WTC11 (cell line): ENCODE data around the gene SNX24. TPM values are rescaled to one million over a fixed set of nuclear protein-coding genes. Genes with fewer than 3 reads are reported as not detected.

Experiments used
- ATAC-seq: fragments of 200-7000 bp; cut with Tn5 transposase; 2 replicates; pipeline ENCODE4 v1.10.0; 2021; ENCODE audit warnings: mild to moderate bottlenecking, moderate library complexity
- CTCF ChIA-PET: fragments of 300-600 bp; sonication (Branson Sonifier 250); formaldehyde crosslinking; loops from one replicate; lab custom pipeline; 2021; ENCODE audit warnings: antibody characterized with exemption; lab: Charles Lee
- POLR2A ChIA-PET: fragments of 350-600 bp; sonication (Branson Sonifier 250); formaldehyde crosslinking; loops from one replicate; lab custom pipeline; 2021; ENCODE audit warnings: antibody characterized with exemption; lab: Charles Lee
- DNase-seq: peaks from one replicate; pipeline ENCODE4 v3.0.0; 2021; ENCODE audit warnings: low spot score
- H3K27ac Mint-ChIP-seq: 2 replicates; pipeline ENCODE4 v1.8.0; 2021; ENCODE audit warnings: mixed read lengths
- H3K27me3 Mint-ChIP-seq: 2 replicates; pipeline ENCODE4 v1.8.0; 2021; ENCODE audit warnings: low read depth, mild to moderate bottlenecking, moderate library complexity, mixed read lengths
- H3K36me3 Mint-ChIP-seq: 2 replicates; pipeline ENCODE4 v1.8.0; 2021; ENCODE audit warnings: mixed read lengths
- H3K4me1 Mint-ChIP-seq: 2 replicates; pipeline ENCODE4 v1.8.0; 2022; ENCODE audit warnings: mixed read lengths
- H3K4me3 Mint-ChIP-seq: 2 replicates; pipeline ENCODE4 v1.8.0; 2021; ENCODE audit warnings: mild to moderate bottlenecking, moderate library complexity, mixed read lengths
- H3K9me3 Mint-ChIP-seq: 2 replicates; pipeline ENCODE4 v1.8.0; 2021; ENCODE audit warnings: mixed read lengths
- E2F1 ChIP-seq: sonication (generic); formaldehyde crosslinking; IDR thresholded peaks from 2 replicates; pipeline ENCODE4 v1.8.0; 2022; ENCODE audit warnings: mild to moderate bottlenecking, missing genetic modification reagents
- E2F4 ChIP-seq: sonication (generic); formaldehyde crosslinking; IDR thresholded peaks from 2 replicates; pipeline ENCODE4 v1.8.1; 2022; ENCODE audit warnings: low read depth, mild to moderate bottlenecking, moderate library complexity, missing genetic modification reagents, borderline replicate concordance
- ESRRA ChIP-seq: sonication (generic); formaldehyde crosslinking; IDR thresholded peaks from 2 replicates; pipeline ENCODE4 v1.8.1; 2022; ENCODE audit warnings: mild to moderate bottlenecking, missing genetic modification reagents, borderline replicate concordance
- ETV6 ChIP-seq: sonication (generic); formaldehyde crosslinking; IDR thresholded peaks from 2 replicates; pipeline ENCODE4 v1.8.1; 2022; ENCODE audit warnings: mild to moderate bottlenecking, missing genetic modification reagents
- FOXP1 ChIP-seq: sonication (generic); formaldehyde crosslinking; IDR thresholded peaks from 2 replicates; pipeline ENCODE4 v1.8.0; 2022; ENCODE audit warnings: missing genetic modification reagents, mild to moderate bottlenecking, moderate library complexity, borderline replicate concordance
- GABPB1 ChIP-seq: sonication (generic); formaldehyde crosslinking; IDR thresholded peaks from 2 replicates; pipeline ENCODE4 v1.8.1; 2023; ENCODE audit warnings: mild to moderate bottlenecking, missing genetic modification reagents
- MXD4 ChIP-seq: fragments of 250-450 bp; sonication (Bioruptor Pico); IDR thresholded peaks from 2 replicates; pipeline ENCODE4 v1.8.0; 2021; ENCODE audit warnings: mild to moderate bottlenecking, moderate library complexity, borderline replicate concordance
- NR2C2 ChIP-seq: sonication (generic); formaldehyde crosslinking; IDR thresholded peaks from 2 replicates; pipeline ENCODE4 v1.8.0; 2022; ENCODE audit warnings: mild to moderate bottlenecking, missing genetic modification reagents
- TEAD1 ChIP-seq: sonication (generic); formaldehyde crosslinking; IDR thresholded peaks from 2 replicates; pipeline ENCODE4 v1.8.0; 2022; ENCODE audit warnings: mild to moderate bottlenecking, missing genetic modification reagents
- TP53 ChIP-seq: sonication (generic); formaldehyde crosslinking; IDR thresholded peaks from 2 replicates; pipeline ENCODE4 v1.8.1; 2023; ENCODE audit warnings: mild to moderate bottlenecking, missing genetic modification reagents
- USF2 ChIP-seq: sonication (generic); formaldehyde crosslinking; IDR thresholded peaks from 2 replicates; pipeline ENCODE4 v1.8.1; 2023; ENCODE audit warnings: mild to moderate bottlenecking, missing genetic modification reagents, moderate library complexity
- ZNF232 ChIP-seq: sonication (generic); formaldehyde crosslinking; IDR thresholded peaks from 2 replicates; pipeline ENCODE4 v1.8.0; 2022; ENCODE audit warnings: mild to moderate bottlenecking, missing genetic modification reagents
- ZNF423 ChIP-seq: fragments of 250-450 bp; sonication (Bioruptor Pico); IDR thresholded peaks from 2 replicates; pipeline ENCODE4 v2.1.2; 2022; ENCODE audit warnings: mild to moderate bottlenecking, moderate library complexity
- ZNF425 ChIP-seq: fragments of 250-450 bp; sonication (Bioruptor Pico); conservative IDR thresholded peaks from 2 replicates; pipeline ENCODE4 v1.9.0; 2021; ENCODE audit warnings: mild to moderate bottlenecking
- total RNA-seq: library from RNA; stranded (reverse); gene quantifications from 3 replicates; pipeline ENCODE4 v1.2.3, GENCODE V29; 2021
- TF ChIP-seq, protein P1 (sequence below): sonication (generic); formaldehyde crosslinking; IDR thresholded peaks from 2 replicates; pipeline ENCODE4 v1.8.1; 2023; ENCODE audit warnings: mild to moderate bottlenecking, moderate library complexity, missing genetic modification reagents
- TF ChIP-seq, protein P2 (sequence below): sonication (generic); formaldehyde crosslinking; IDR thresholded peaks from 2 replicates; pipeline ENCODE4 v1.8.0; 2022; ENCODE audit warnings: mild to moderate bottlenecking, missing genetic modification reagents
- TF ChIP-seq, protein P3 (sequence below): sonication (generic); formaldehyde crosslinking; IDR thresholded peaks from 2 replicates; pipeline ENCODE4 v1.8.1; 2022; ENCODE audit warnings: mild to moderate bottlenecking, missing genetic modification reagents, moderate library complexity, borderline replicate concordance
- TF ChIP-seq, protein P4 (sequence below): fragments of 250-450 bp; sonication (Bioruptor Pico); IDR thresholded peaks from 2 replicates; pipeline ENCODE4 v1.8.0; 2021; ENCODE audit warnings: mild to moderate bottlenecking

SNX24 gene
- total RNA-seq, 1 experiment from 2014 or later = 15.5 TPM

DNA sequence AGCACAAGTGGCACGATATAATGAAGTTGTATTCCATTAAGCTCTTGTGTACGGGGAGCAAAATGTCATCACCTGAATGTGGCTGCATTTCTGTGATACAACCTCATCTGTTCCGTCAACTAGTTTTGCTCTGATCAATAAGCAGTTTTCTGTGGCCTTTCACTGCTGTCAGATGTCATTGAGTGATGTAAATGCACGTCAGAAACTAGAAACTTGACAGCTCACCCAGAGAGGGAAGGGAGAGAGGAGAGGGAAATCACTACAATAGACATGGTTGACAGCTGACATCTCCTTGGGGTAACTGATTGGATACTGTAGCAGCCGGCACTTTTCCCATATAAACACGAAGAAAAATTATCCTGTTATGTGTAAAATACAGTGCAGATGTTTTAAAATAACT, 62.7 kb downstream of the SNX24 start (continued):
- TF ChIP-seq USF2 = no peak

DNA sequence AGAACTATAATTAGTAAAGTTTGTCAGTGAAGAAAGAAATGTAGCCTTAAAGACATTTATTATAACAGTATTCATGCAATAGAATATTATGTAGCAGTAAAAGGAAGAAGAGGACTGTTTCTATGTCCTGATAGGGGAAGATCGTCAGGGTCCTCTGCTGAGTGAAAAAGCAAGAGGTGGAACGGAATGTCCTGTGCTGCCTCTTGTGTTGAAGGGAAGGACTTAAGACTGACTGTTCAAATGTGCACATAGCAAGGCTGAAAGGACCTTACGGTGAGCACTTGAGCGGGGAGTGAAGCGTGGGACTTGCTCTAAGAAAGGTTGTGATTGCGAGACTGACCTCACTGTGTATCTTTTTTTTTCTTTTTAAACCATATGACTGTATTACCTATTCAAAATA, 63.2 kb downstream of the SNX24 start:
- ATAC-seq = peak; percentile 46; the same call in 1 of the 2 replicates
- no peak overlapping the region for H3K27ac Mint-ChIP-seq
- CTCF ChIA-PET = no interaction called here
- no peak overlapping the region for H3K4me3 Mint-ChIP-seq
- peaks cover 10% of the 10 kb centered on the region for H3K4me1 Mint-ChIP-seq
- H3K27me3 Mint-ChIP-seq = no peaks in the 10 kb centered on the region
- POLR2A ChIA-PET = no interaction called here
- no peak for DNase-seq
- H3K36me3 Mint-ChIP-seq = peaks cover 9% of the 10 kb centered on the region
- H3K9me3 Mint-ChIP-seq = peaks cover 7% of the 10 kb centered on the region
- TF ChIP-seq NR2C2 (CRISPR knock-in tag) (no peak), E2F4 (CRISPR knock-in tag) (no peak), E2F1 (CRISPR knock-in tag) (no peak), MXD4 (no peak), ZNF425 (CRISPR knock-in tag) (no peak)
- TF ChIP-seq, protein P1, sequence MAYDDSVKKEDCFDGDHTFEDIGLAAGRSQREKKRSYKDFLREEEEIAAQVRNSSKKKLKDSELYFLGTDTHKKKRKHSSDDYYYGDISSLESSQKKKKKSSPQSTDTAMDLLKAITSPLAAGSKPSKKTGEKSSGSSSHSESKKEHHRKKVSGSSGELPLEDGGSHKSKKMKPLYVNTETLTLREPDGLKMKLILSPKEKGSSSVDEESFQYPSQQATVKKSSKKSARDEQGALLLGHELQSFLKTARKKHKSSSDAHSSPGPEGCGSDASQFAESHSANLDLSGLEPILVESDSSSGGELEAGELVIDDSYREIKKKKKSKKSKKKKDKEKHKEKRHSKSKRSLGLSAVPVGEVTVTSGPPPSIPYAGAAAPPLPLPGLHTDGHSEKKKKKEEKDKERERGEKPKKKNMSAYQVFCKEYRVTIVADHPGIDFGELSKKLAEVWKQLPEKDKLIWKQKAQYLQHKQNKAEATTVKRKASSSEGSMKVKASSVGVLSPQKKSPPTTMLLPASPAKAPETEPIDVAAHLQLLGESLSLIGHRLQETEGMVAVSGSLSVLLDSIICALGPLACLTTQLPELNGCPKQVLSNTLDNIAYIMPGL (CRISPR knock-in tag) = no peak
- TF ChIP-seq, protein P2, sequence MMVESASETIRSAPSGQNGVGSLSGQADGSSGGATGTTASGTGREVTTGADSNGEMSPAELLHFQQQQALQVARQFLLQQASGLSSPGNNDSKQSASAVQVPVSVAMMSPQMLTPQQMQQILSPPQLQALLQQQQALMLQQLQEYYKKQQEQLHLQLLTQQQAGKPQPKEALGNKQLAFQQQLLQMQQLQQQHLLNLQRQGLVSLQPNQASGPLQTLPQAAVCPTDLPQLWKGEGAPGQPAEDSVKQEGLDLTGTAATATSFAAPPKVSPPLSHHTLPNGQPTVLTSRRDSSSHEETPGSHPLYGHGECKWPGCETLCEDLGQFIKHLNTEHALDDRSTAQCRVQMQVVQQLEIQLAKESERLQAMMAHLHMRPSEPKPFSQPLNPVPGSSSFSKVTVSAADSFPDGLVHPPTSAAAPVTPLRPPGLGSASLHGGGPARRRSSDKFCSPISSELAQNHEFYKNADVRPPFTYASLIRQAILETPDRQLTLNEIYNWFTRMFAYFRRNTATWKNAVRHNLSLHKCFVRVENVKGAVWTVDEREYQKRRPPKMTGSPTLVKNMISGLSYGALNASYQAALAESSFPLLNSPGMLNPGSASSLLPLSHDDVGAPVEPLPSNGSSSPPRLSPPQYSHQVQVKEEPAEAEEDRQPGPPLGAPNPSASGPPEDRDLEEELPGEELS (CRISPR knock-in tag) = no peak
- TF ChIP-seq, protein P3, sequence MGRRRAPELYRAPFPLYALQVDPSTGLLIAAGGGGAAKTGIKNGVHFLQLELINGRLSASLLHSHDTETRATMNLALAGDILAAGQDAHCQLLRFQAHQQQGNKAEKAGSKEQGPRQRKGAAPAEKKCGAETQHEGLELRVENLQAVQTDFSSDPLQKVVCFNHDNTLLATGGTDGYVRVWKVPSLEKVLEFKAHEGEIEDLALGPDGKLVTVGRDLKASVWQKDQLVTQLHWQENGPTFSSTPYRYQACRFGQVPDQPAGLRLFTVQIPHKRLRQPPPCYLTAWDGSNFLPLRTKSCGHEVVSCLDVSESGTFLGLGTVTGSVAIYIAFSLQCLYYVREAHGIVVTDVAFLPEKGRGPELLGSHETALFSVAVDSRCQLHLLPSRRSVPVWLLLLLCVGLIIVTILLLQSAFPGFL (CRISPR knock-in tag) = no peak

DNA sequence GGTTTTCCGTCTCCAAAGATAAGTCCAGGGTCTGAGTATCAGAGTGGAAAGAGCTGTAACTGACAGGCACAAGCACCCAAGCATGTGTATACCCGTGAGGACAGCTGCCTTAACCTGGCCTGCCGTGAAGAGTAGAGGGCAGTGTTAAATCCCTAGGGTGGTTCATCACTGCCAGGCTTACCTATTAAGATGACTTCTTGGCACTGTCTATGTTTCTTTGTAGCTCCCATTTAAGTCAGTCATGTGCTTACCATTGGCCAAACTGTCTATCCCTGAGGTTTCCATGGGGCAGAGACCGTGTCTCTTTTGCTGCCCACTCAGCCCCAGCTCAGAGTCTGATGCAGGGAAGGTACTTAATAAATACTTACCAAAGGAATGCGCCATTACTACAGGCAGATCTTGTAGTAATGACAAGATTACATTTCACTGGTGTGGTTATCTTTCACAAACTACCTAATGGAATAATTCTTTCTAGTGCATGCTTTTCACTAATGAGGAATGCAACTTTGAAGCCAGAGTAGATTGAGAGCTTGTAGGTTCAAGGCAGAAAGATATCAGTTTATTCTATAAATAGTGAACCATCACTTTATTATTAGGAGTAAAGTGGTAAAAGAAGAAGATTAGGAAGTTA, 64.2 kb downstream of the SNX24 start:
- no peak for DNase-seq
- no peak overlapping the region for H3K4me3 Mint-ChIP-seq
- no peak overlapping the region for H3K27ac Mint-ChIP-seq
- peaks cover 10% of the 10 kb centered on the region for H3K4me1 Mint-ChIP-seq
- TF ChIP-seq E2F4 (CRISPR knock-in tag) (no peak), TP53 (no peak), GABPB1 (CRISPR knock-in tag) (no peak), ESRRA (no peak), FOXP1 (no peak), ZNF423 (CRISPR knock-in tag) (no peak), TEAD1 (CRISPR knock-in tag) (no peak), ZNF232 (CRISPR knock-in tag) (no peak), ETV6 (no peak)
- TF ChIP-seq, protein P4, sequence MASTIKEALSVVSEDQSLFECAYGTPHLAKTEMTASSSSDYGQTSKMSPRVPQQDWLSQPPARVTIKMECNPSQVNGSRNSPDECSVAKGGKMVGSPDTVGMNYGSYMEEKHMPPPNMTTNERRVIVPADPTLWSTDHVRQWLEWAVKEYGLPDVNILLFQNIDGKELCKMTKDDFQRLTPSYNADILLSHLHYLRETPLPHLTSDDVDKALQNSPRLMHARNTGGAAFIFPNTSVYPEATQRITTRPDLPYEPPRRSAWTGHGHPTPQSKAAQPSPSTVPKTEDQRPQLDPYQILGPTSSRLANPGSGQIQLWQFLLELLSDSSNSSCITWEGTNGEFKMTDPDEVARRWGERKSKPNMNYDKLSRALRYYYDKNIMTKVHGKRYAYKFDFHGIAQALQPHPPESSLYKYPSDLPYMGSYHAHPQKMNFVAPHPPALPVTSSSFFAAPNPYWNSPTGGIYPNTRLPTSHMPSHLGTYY = no peak
- peaks cover 13% of the 10 kb centered on the region for H3K36me3 Mint-ChIP-seq
- no peaks in the 10 kb centered on the region for H3K27me3 Mint-ChIP-seq
- no peak for ATAC-seq
- H3K9me3 Mint-ChIP-seq = peaks cover 11% of the 10 kb centered on the region
- ChIA-PET CTCF (no interaction called here), POLR2A (no interaction called here)
